Endothelial cell of hepatic sinusoid (primary cell): ENCODE results near the gene PILRA.
"Not testable (repeated sequence)": the region's sequence is repeated elsewhere in the genome, so short reads cannot be mapped to it uniquely, and the experiment has no call there.

Source experiments
- in situ Hi-C: cut with HindIII; loops from 2 replicates; pipeline ENCODE4 v1.10.0; 2017; ENCODE audit warnings: low sequenced_read_pairs

PILRA gene

DNA sequence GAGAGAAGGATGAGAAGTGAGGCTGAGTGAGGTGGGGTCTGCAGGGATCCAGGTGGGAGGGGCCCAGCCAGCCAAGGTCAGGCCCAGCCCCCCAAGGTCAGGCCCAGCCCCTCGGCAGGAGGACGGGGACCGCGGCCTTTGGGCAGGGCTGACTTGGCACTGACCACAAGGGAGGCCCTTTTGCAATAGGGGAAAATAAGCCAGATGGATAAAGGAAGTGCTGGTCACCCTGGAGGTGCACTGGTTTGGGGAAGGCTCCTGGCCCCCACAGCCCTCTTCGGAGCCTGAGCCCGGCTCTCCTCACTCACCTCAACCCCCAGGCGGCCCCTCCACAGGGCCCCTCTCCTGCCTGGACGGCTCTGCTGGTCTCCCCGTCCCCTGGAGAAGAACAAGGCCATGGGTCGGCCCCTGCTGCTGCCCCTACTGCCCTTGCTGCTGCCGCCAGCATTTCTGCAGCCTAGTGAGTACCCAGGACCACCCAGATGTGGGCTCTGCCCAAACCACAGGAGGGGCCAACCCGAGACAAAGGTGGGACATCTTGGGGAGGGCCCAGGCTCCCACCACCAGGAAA is at the start of gene PILRA:
TSS of gene PILRA (plus strand) at position 227 of the 571 bp plus-strand sequence. CDS start at position 397, 170 bp downstream.
- in situ Hi-C loops = no loop called here

DNA sequence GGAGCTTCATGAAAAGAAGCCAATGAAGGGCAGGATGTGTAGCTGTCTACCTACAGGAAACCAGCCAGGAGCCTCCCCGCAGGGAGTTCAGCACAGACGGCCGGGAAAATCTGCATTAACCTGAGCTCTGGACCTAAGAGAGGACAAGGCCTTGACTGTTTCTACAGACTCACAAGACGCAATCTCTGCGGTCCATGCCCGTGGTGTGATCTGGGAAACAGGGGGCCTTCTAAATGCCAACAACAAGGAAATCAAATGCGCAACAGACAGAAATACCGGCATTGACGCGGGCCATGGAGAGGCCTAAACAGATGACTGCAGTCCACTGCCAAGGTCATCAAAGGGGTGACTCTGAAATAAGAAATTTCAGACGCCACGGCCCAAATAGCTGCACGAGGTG is 49.1 kb upstream of the PILRA start:
- in situ Hi-C loops = not testable (repeated sequence)

DNA sequence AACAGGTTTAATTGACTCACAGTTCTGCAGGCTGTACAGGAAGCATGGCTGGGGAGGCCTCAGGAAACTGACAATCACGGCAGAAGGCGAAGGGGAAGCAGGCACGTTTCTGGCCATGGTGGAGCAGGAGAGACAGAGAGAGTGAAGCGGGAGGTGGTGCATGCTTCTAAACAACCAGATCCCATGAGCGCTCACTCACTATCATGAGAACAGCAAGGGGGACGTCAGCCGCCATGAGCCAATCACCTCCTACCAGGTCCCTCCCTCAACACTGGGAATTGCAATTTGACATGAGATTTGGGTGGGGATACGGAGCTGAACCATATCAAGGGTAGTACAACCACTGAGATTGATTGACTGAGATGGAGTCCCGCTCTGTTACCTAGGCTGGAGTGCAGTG is 47.6 kb upstream of the PILRA start:
- in situ Hi-C loops = not testable (repeated sequence)

DNA sequence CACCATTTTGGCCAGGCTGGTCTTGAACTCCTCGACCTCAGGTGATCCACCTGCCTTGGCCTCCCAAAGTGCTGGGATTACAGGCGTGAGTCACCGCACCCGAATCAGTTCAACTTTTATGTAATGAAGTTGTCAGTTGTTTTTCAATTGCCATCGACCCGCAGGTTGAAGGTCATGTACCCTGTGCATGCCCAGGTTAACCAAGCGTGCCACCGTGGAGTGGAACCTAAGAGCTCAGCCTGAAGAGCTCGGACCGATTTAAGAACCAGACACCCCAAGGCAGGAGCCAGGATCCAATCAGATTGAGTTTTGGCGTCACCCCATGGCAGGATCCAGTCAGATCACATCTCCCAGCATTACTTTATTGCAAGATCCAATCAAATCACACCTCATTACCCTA is 46.4 kb upstream of the PILRA start:
- in situ Hi-C loops = not testable (repeated sequence)

DNA sequence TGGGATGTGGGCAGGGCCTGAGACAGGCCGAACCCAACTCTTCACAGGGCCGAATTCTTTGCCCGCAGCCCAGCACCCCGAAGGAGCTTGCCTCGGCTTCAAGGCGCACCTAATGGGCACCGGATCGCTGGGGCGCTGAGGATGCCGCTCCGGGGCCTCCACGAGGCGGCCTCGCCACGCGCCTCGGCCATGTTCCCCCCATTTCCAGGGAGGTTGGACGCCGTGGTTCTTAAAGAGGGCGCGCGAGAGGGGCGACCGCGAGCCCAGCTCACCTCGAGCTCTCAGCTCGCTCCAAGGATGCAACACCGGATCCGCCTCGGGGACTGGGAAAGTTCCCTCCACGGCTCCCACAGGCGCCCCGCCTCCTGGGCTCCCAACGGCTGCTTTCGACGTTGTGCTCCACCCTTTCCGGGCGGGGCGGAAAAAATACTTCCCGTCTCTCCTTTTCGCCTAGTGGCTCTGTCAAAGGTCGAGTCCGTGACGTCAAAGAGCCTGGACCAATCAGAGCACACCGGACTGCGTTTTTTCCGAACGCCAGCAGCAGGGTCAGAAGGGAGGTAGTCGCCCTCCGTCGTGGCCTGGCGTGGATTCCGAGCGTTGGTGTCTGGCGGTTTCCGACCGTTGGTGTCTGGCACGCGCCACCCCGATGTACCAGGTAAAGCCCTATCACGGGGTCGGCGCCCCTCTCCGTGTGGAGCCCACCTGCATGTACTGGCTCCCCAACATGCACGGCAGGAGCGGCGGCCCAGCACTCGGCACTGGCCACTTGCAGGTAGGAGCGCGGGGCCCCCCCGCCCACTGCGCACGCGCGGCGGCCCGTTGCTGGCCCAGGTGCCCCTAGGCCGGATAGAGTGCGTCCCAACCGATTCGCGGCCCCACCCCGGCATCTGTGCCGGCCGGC is 37.5 kb upstream of the PILRA start:
- in situ Hi-C loops = not testable (repeated sequence)

DNA sequence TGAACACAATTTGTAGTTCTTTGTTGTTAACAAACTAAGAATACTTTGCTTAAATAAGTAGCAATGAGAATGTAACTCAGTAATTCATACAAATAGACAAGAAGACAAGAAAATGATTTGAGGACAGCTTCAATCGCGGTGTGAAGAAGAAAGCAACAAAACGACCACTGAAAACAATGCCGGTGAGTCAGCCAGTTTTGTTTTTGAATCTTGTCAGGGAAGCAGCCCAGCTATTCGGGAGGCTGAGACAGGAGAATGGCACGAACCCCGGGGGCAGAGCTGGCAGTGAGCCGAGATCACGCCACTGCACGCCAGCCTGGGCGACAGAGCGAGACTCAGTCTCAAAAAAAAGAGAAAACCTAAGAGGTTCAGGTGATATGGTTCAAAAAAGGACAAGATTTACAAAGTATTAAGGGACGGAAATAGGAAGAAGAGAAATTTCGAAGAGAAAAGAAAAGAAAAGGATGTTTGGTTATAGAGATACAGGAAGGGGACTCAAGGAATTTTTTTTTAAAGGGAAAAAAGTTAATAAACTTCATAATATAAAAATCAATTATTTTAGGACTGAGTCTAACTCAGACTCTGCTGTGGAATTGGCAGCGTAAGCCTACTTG is 35.1 kb upstream of the PILRA start:
- in situ Hi-C loops = not testable (repeated sequence)

DNA sequence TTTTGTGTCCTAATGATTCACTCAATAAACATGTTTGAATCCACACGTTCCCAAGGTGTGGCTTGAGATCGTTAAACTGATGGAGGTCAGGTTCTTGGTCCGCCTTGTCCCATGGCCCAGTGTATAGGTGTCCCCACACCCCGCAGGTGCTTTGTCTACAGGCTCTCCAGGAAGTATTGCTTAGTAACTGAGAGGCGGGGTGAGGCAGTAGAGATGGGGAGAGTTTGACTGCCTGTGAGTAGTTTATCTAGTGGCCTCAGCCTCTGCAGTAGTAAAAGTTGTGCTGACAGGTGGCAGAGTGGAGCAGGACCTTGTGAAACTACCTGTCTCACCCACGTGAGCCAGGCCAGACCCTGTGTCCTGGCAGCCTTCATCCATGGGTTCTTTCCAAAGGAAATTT is 32.0 kb upstream of the PILRA start:
- in situ Hi-C loops = not testable (repeated sequence)

DNA sequence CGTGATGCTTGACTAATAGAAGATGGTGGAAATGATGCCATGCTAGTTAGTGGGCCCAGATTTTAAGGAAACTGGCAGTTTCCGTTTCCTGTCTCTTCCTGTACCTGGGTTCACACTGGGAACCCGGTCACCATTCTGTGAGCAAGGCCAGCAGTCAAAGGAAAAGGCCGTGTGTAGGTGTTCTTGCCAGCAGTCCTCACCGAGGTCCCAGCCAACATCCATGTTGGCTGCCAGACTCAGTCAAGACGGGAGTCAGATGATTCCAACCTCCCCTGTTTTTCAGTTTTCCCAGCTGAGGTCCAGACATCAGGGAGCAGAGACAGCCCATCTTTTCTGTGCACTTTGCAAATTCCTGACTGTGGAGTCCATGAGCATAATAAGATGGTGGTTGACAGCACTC is 30.5 kb upstream of the PILRA start:
- in situ Hi-C loops = no loop called here

DNA sequence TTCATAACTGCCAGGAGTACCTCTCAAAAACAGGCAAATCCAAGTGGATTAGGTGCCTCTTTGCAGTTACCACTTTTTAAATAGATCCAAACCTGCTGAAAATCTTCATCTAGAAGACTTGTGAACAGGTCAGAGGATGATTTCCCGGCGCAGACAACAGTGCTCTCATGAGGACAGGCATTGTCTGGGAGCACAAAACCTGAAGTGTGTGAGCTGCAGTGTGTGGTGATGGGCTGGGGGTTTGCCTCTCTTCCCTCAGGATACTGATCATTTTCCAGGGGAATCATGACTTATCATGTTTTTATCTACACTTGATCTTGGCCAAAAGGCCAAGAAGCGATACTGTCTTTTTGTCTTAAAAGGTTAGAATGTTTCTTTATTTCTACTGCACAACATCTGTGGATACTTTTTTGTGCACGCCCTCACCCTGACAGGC is 29.1 kb upstream of the PILRA start:
- in situ Hi-C loops = not testable (repeated sequence)

DNA sequence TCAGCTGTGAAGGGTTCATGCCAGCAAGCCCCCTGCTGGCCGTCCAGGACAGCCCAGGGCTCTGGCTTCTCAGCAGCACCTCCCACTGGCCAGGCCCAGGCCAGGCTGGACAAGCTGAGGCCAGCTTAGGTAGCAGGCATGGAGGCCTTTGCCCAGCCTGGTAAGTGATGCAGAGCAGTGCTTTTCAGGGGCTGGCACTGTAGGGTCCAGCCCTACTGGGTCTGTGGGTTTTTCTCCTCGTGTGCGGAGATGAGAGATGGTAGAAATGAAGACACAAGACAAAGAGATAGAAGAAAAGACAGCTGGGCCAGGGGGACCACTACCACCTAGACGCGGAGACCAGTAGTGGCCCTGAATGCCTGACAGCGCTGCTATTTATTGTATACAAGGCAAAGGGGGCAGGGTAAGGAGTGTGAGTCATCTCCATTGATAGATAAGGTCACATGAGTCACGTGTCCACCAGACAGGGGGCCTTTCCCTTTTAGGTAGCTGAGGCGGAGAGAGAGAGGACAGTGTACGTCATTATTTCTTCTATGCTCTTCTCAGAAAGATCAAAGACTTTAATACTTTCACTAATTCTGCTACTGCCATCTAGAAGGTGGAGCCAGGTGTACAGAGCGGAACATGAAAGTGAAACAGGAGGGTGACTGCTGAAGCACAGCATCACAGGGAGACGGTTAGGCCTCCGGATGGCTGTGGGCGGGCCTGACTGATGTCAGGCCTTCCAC is 28.6 kb upstream of the PILRA start:
- in situ Hi-C loops = loop anchor here (5.0 kb wide), 1 partner anchor 68 kb away; no protein-coding TSS in a partner anchor

DNA sequence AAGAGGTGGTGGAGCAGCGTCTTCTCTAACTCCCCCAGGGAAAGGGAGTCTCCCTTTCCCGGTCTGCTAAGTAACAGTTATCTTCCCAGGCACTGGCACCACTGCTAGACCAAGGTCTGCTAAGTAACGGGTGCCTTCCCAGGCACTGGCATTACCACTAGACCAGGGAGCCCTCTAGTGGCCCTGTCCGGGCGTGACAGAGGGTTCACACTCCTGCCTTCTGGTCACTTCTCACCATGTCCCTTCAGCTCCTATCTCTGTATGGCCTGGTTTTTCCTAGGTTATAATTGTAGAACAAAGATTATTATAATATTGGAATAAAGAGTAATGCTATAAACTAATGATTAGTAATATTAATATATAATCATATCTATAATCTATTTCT is 28.0 kb upstream of the PILRA start:
- in situ Hi-C loops = loop anchor here (5.0 kb wide), 1 partner anchor 67 kb away; no protein-coding TSS in a partner anchor

DNA sequence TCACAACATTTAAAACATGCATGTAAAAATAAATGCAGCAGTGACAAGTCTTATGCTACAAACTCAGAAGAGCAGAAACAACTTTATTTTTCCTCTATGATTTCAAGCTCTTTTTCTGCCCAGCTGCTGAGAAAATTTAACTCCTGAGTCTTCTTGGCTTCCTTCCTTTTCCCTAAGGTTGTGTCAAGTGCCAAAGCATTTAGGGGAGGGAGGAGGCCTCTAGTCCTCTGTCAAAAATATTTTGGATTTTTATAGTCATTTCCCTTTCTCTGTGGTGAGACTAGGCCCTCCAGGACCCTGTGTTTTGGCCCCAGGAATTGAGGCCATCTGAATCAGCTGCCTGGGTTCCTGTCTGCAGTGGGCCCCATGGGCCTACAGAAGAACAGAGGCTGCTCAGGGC is 26.4 kb upstream of the PILRA start:
- in situ Hi-C loops = loop anchor here (5.0 kb wide), 1 partner anchor 65 kb away; no protein-coding TSS in a partner anchor

DNA sequence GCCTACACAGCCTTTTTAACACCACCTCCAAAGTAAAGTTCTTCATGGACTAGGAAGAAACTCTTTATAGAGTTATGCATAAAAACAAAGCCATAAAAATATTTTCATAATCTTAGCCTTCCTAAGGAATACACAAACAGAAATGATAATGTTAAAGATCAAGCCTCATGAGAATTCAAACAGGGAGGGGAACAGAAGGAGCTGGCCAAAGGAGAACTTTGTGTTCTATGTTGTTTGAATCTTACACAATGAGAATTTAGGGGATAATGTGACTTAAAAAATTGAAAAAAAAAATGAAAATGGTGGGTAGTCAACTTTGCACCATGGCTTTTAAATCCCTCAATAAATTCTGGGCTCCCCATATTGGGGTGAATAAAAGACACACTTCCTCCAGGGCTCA is 24.5 kb upstream of the PILRA start:
- in situ Hi-C loops = loop anchor here (5.0 kb wide), 1 partner anchor 63 kb away; no protein-coding TSS in a partner anchor

DNA sequence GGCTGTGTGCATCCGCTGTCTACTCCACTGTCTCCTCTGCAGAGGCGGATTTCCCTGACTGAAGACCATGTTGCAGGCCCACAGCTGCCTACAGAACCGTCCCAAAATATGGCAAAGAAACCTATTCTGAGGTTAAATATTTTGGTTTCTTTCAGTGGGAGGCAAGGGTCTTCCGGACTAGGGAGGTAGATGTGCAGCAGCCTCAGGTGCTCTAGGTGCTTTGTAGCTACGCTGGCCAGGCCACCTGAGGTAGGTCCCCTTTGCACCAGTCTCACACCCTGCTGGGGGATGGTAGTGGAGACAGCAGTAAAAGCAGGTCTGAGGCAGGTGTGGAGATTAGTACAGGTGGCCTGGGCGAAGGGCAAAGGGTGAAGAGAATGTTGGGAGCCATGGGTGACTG is 23.5 kb upstream of the PILRA start:
- in situ Hi-C loops = loop anchor here (5.0 kb wide), 1 partner anchor 63 kb away; no protein-coding TSS in a partner anchor

DNA sequence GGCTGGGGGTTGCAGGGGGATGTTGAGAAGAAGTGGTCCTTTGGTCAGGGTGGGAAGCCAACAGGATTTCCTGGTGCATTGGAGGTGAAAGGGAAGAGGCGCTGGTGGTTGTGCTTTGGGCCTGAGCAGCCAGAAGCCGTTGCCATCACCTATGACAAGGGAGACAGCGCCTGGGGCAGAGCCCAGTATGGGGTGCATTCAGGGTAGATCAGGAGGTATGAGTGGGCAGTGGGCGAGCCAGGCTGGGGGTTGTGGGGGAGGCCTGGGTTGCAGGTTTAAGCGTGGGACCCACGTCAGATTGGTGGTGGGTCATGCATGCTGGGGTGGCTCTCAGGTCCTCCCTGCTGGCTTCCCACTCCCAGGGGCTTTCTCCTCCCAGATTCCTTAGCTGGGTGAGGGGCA is 21.6 kb upstream of the PILRA start:
- in situ Hi-C loops = no loop called here

DNA sequence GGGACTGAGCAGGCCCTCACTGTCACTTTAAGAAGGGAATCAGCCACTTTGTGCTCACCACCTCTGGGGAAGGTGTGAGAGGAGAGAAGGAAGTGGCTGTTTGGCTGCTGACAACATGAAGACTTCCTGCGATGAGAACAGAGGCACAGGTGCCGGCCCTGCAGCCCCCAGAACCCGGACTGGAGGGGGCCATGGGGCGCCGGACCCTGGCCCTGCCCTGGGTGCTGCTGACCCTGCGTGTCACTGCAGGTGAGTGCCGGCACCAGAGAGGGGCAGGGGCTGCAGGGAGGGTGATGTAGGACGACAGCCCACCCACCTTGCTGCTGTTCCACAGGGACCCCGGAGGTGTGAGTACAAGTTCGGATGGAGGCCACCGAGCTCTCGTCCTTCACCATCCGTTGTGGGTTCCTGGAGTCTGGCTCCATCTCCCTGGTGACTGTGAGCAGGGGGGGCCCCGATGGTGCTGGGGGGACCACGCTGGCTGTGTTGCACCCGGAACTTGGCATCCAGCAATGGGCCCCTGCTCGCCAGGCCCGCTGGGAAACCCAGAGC is 21.0 kb upstream of the PILRA start:
- in situ Hi-C loops = not testable (repeated sequence)

DNA sequence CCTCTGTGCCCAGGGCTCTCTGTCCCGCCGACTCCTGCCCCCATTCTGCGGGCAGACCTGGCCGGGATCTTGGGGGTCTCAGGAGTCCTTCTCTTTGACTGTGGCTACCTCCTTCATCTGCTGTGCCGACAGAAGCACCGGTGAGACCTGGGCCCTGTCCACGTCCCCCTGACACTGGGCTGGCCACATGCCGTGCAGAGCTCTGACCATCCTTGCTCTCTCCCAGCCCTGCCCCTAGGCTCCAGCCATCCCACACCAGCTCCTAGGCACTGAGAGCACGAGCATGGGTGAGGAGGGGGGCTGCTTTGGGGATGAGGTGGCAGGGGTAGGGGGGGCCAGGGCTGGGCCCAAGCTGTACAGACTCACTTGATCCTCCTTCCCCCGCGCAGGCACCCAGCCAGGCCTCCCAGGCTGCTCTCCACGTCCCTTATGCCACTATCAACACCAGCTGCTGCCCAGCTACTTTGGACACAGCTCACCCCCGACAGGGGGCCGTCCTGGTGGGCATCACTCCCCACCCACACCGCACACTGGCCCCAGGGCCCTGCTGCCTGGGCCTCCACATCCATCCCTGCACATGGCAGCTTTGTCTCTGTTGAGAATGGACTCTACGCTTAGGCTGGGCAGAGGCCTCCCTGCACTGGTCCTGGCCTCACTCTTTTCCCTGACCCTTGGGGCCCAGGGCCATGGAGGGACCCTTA is 20.2 kb upstream of the PILRA start:
- in situ Hi-C loops = no loop called here

DNA sequence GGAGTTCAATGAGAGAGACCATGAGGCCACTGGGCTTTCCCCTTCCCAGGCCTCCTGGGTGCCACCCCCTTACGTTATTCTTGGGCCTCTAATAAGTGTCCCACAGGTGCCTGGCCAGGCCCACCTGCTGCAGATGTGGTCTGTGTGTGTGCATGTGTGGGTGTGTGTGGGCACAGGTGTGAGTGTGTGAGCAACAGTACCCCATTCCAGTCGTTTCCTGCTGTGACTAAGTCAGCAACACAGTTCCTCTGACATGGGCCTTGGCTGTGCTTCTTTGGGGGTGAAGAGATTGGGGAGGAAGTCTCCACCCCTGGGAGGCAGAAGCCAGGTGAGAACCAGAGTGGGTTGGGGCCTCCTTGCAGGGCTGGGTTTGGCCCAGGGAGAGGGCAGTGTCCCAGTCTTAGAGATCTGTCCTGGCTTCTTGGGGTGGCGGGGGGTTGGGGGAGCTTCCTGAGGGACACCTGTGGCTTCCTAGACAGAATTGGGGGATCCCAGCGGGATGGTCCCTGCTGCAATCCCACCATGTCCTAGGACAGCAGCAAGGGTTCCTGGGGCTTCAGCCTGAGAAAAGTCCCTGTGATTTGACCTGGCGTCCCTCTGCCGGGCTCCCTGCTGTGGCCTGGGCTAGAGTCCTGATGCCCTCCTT is 19.5 kb upstream of the PILRA start:
- in situ Hi-C loops = no loop called here

DNA sequence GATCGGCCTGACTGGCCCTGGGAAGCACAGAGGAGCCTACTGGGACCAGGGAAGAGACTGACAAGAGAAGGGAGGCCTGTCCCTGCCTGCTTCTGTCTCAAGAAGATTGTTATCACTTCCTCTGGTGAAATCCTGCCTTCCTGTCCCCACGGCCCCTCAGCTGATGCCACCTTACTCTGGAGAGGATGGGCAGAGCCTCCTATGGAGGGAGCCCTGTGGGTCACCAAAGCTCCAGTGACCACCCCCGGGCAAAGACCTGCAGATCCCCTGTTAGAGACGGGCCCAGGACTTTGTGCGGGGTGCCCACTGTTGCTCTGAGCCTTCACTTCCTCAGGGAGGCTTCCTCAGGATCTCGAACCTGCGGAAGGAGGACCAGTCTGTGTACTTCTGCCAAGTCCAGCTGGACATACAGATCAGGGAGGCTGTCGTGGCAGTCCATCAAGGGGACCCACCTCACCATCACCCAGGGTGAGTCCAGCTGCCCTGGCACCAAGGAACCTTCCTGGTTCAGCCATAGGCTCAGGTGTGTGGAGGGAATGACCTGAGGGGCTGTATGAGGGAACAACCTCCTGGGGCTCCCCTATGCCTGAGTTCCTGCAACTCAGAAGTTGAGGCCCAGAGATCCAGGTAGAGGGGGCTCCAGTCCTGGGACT is 16.7 kb upstream of the PILRA start:
- in situ Hi-C loops = no loop called here
